HepG2 (cell line): Measurements from ENCODE around the gene TACC2. TPM values are rescaled to one million over a fixed set of nuclear protein-coding genes. Genes with fewer than 3 reads are reported as not detected.

Experiments used
- ATF1 ChIP-seq: IDR thresholded peaks from 2 replicates; pipeline ENCODE4 v1.6.1; 2016; ENCODE audit warnings: mild to moderate bottlenecking, control low read depth
- EHMT2 ChIP-seq: fragments of 200-600 bp; sonication (generic); IDR thresholded peaks from 2 replicates; pipeline ENCODE4 v1.7.0; 2017; ENCODE audit warnings: antibody characterized with exemption, low read depth, low read length, borderline replicate concordance
- HMG20B ChIP-seq: conservative IDR thresholded peaks from 2 replicates; pipeline ENCODE4 v1.6.1; 2016; ENCODE audit warnings: missing genetic modification reagents, missing compliant biosample characterization
- HMGXB4 ChIP-seq, 2 experiments: sonication (generic) in 1 of 2; formaldehyde crosslinking in 1 of 2; IDR thresholded peaks; 2 replicates each; pipeline versions ENCODE4 v1.4.0 to v1.6.1; 2018 to 2020; ENCODE audit warnings: missing genetic modification reagents in 2 of 2, borderline replicate concordance in 1 of 2, low read depth in 1 of 2, mild to moderate bottlenecking in 1 of 2, missing biosample characterization in 1 of 2
- KDM2A ChIP-seq: sonication (generic); formaldehyde crosslinking; IDR thresholded peaks from 2 replicates; pipeline ENCODE4 v1.4.0; 2020; ENCODE audit warnings: low read depth, missing genetic modification reagents, borderline replicate concordance
- KDM5A ChIP-seq: fragments of 200-600 bp; sonication (generic); IDR thresholded peaks from 2 replicates; pipeline ENCODE4 v1.7.0; 2018; ENCODE audit warnings: antibody characterized with exemption, mild to moderate bottlenecking, low read length, borderline replicate concordance
- MXI1 ChIP-seq: IDR thresholded peaks from 3 replicates; pipeline ENCODE4 v1.6.1; 2012; ENCODE audit warnings: low read depth, low read length, inconsistent platforms, borderline replicate concordance
- MYC ChIP-seq: sonication (generic); formaldehyde crosslinking; IDR thresholded peaks from 2 replicates; pipeline ENCODE4 v1.9.0; 2021; ENCODE audit warnings: missing genetic modification reagents, borderline replicate concordance
- RXRA ChIP-seq: sonication (generic); formaldehyde crosslinking; IDR thresholded peaks from 2 replicates; pipeline ENCODE4 v1.5.1; 2020; ENCODE audit warnings: missing genetic modification reagents
- SRY ChIP-seq: sonication (generic); formaldehyde crosslinking; IDR thresholded peaks from 2 replicates; pipeline ENCODE4 v1.8.0; 2022; ENCODE audit warnings: mild to moderate bottlenecking, missing genetic modification reagents
- STAG1 ChIP-seq: sonication (generic); formaldehyde crosslinking; IDR thresholded peaks from 2 replicates; pipeline ENCODE4 v1.4.0; 2020; ENCODE audit warnings: missing genetic modification reagents
- TEAD3 ChIP-seq: optimal IDR thresholded peaks from 2 replicates; pipeline ENCODE3; 2016; ENCODE audit warnings: borderline replicate concordance
- TEF ChIP-seq: sonication (generic); formaldehyde crosslinking; IDR thresholded peaks from 2 replicates; pipeline ENCODE4 v1.5.0; 2020; ENCODE audit warnings: missing genetic modification reagents
- ZBTB7B ChIP-seq: sonication (generic); formaldehyde crosslinking; IDR thresholded peaks from 2 replicates; pipeline ENCODE4 v1.4.0; 2020; ENCODE audit warnings: missing genetic modification reagents
- ZNF580 ChIP-seq: IDR thresholded peaks from 2 replicates; pipeline ENCODE4 v1.6.1; 2016; ENCODE audit warnings: low read depth, borderline replicate concordance
- ZXDC ChIP-seq: sonication (generic); formaldehyde crosslinking; IDR thresholded peaks from 2 replicates; pipeline ENCODE4 v1.5.0; 2020; ENCODE audit warnings: mild to moderate bottlenecking, missing genetic modification reagents
- polyA plus RNA-seq, 8 experiments: library from polyadenylated mRNA; depleted of rRNA in 3 of 8; stranded (reverse) in 7 of 8; unstranded in 1 of 8; fragments of >200 nt; fragmentation: Illumina TruSeq in 4 of 8; extraction: Trizol in 4 of 8; gene quantifications; 2 replicates each; pipeline versions ENCODE4 v1.2.1 to v1.2.3, GENCODE V29; 2011 to 2016; ENCODE audit warnings: low read depth in 4 of 8, missing spikeins in 1 of 8, mixed read lengths in 1 of 8; ENCODE audit not compliant: insufficient read depth in 1 of 8
- total RNA-seq, 5 experiments: library from RNA; depleted of rRNA; stranded (reverse); fragments of >200 nt; fragmentation: Illumina TruSeq; extraction: Trizol; gene quantifications; 2 replicates each; pipeline ENCODE4 v1.2.3, GENCODE V29; 2016; ENCODE audit warnings: low read depth in 1 of 5
- TF ChIP-seq, protein P1 (sequence below): IDR thresholded peaks from 2 replicates; pipeline ENCODE4 v1.6.1; 2016; ENCODE audit warnings: missing genetic modification reagents, missing compliant biosample characterization
- TF ChIP-seq, protein P2 (sequence below): sonication (generic); formaldehyde crosslinking; IDR thresholded peaks from 2 replicates; pipeline ENCODE4 v1.5.1; 2020; ENCODE audit warnings: mild to moderate bottlenecking, missing genetic modification reagents, moderate library complexity

The TACC2 gene
- total and polyA plus RNA-seq, 2 of the 13 experiments (the other 11 are each of a cell fraction or from before 2014, with no cell fraction given) = 11.8 to 16.0 TPM

- peak; percentile 81 to 91 for TF ChIP-seq HMGXB4 (CRISPR knock-in tag; IDR thresholded peaks at IDR 0.05; ENCODE audit: borderline replicate concordance in 1 of 2, low read depth in 1 of 2)
- TF ChIP-seq ZNF580 (CRISPR knock-in tag) = peak; percentile 43; the same call in 1 of the 2 replicates
- TF ChIP-seq, protein P1, sequence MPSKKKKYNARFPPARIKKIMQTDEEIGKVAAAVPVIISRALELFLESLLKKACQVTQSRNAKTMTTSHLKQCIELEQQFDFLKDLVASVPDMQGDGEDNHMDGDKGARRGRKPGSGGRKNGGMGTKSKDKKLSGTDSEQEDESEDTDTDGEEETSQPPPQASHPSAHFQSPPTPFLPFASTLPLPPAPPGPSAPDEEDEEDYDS (CRISPR knock-in tag) = 0 out of 2 replicates have a peak, but pooled peaks have one; percentile 13
- TF ChIP-seq ATF1 (CRISPR knock-in tag) = no peak
- TF ChIP-seq MXI1 = 0 out of 3 replicates have a peak, but pooled peaks have one; percentile 37
- 0 out of 2 replicates have a peak, but pooled peaks have one; percentile 37 for TF ChIP-seq TEF (CRISPR knock-in tag)
- 0 out of 2 replicates have a peak, but pooled peaks have one; percentile 13 for TF ChIP-seq HMG20B (CRISPR knock-in tag)
- TF ChIP-seq ZBTB7B = 0 out of 2 replicates have a peak, but pooled peaks have one; percentile 39
- 0 out of 2 replicates have a peak, but pooled peaks have one; percentile 15 for TF ChIP-seq RXRA (CRISPR knock-in tag)
- TF ChIP-seq KDM2A = peak; percentile 62; the same call in 1 of the 2 replicates
- TF ChIP-seq MYC = 0 out of 2 replicates have a peak, but pooled peaks have one; percentile 30
- TF ChIP-seq KDM5A = 0 out of 2 replicates have a peak, but pooled peaks have one; percentile 34
- peak; percentile 98 for TF ChIP-seq STAG1
- TF ChIP-seq SRY = 0 out of 2 replicates have a peak, but pooled peaks have one; percentile 62
- TF ChIP-seq EHMT2 = no peak
- peak; percentile 46 for TF ChIP-seq TEAD3 (CRISPR knock-in tag)
- no peak for TF ChIP-seq ZXDC (CRISPR knock-in tag)
- TF ChIP-seq, protein P2, sequence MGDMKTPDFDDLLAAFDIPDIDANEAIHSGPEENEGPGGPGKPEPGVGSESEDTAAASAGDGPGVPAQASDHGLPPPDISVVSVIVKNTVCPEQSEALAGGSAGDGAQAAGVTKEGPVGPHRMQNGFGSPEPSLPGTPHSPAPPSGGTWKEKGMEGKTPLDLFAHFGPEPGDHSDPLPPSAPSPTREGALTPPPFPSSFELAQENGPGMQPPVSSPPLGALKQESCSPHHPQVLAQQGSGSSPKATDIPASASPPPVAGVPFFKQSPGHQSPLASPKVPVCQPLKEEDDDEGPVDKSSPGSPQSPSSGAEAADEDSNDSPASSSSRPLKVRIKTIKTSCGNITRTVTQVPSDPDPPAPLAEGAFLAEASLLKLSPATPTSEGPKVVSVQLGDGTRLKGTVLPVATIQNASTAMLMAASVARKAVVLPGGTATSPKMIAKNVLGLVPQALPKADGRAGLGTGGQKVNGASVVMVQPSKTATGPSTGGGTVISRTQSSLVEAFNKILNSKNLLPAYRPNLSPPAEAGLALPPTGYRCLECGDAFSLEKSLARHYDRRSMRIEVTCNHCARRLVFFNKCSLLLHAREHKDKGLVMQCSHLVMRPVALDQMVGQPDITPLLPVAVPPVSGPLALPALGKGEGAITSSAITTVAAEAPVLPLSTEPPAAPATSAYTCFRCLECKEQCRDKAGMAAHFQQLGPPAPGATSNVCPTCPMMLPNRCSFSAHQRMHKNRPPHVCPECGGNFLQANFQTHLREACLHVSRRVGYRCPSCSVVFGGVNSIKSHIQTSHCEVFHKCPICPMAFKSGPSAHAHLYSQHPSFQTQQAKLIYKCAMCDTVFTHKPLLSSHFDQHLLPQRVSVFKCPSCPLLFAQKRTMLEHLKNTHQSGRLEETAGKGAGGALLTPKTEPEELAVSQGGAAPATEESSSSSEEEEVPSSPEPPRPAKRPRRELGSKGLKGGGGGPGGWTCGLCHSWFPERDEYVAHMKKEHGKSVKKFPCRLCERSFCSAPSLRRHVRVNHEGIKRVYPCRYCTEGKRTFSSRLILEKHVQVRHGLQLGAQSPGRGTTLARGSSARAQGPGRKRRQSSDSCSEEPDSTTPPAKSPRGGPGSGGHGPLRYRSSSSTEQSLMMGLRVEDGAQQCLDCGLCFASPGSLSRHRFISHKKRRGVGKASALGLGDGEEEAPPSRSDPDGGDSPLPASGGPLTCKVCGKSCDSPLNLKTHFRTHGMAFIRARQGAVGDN (CRISPR knock-in tag) = peak; percentile 76
Measured at GRCh38 chr10:122298598-122299301, 309.8 kb downstream of the TACC2 start (continued).
